Caco-2 (cell line): Measurements from ENCODE around the gene BOD1. TPM values are rescaled to one million over a fixed set of nuclear protein-coding genes. Genes with fewer than 3 reads are reported as not detected.
A peak's percentile ranks its signal among the peaks of the same experiment; 100 is the strongest.

Experiments
- BruUV-seq: library from RNA; stranded (reverse); fragments of 400-500 nt; replicated peaks from 2 replicates; lab custom pipeline; 2021; lab: Mats Ljungman, UMichigan
- CTCF ChIA-PET: fragments of 300-600 bp; sonication (Branson Sonifier 250); formaldehyde crosslinking; loops from one replicate; lab custom pipeline; 2022; ENCODE audit warnings: antibody characterized with exemption; lab: Charles Lee
- POLR2A ChIA-PET: fragments of 300-600 bp; sonication (Branson Sonifier 250); formaldehyde crosslinking; loops from one replicate; lab custom pipeline; 2022; ENCODE audit warnings: antibody characterized with exemption; lab: Charles Lee
- DNase-seq, 2 experiments: peaks; one replicate each; pipeline versions ENCODE4 v3.0.0 to v3.0.0-alpha.2; 2020 to 2022
- H3K27me3 ChIP-seq: replicated peaks from 2 replicates; pipeline ENCODE4 v1.6.0; 2011; ENCODE audit warnings: low read length; ENCODE audit not compliant: control insufficient read depth, insufficient read depth
- H3K36me3 ChIP-seq: 2 replicates; pipeline ENCODE4 v1.5.1; 2011; ENCODE audit warnings: low read length; ENCODE audit not compliant: control insufficient read depth, insufficient read depth
- H3K4me1 ChIP-seq: fragments of 250-450 bp; sonication (Bioruptor Pico); 2 replicates; pipeline ENCODE4 v1.5.1; 2020; ENCODE audit warnings: mild to moderate bottlenecking
- H3K4me3 ChIP-seq: 2 replicates; pipeline ENCODE4 v1.5.1; 2011; ENCODE audit warnings: low read depth, mild to moderate bottlenecking, control low read depth, low read length
- H3K9me3 ChIP-seq: fragments of 250-450 bp; sonication (Bioruptor Pico); 2 replicates; pipeline ENCODE4 v1.5.1; 2020; ENCODE audit warnings: mild to moderate bottlenecking, moderate library complexity
- H3K27ac Mint-ChIP-seq: one replicate; pipeline ENCODE4 v1.8.0; 2022; ENCODE audit warnings: mixed read lengths; ENCODE audit not compliant: unreplicated experiment
- H3K27me3 Mint-ChIP-seq: one replicate; pipeline ENCODE4 v1.8.0; 2022; ENCODE audit warnings: mixed read lengths; ENCODE audit not compliant: insufficient read depth, unreplicated experiment
- H3K36me3 Mint-ChIP-seq: one replicate; pipeline ENCODE4 v1.8.0; 2022; ENCODE audit warnings: mild to moderate bottlenecking, mixed read lengths; ENCODE audit not compliant: insufficient read depth, unreplicated experiment
- H3K4me1 Mint-ChIP-seq: one replicate; pipeline ENCODE4 v1.8.0; 2022; ENCODE audit warnings: low read depth, mixed read lengths; ENCODE audit not compliant: unreplicated experiment
- H3K4me3 Mint-ChIP-seq: one replicate; pipeline ENCODE4 v1.8.0; 2022; ENCODE audit warnings: mild to moderate bottlenecking, moderate library complexity, mixed read lengths; ENCODE audit not compliant: unreplicated experiment
- H3K9me3 Mint-ChIP-seq: one replicate; pipeline ENCODE4 v1.8.0; 2022; ENCODE audit warnings: mixed read lengths; ENCODE audit not compliant: unreplicated experiment
- intact Hi-C: fragments of 100-400 bp; cut with micrococcal nuclease; formaldehyde crosslinking; loops from one replicate; pipeline ENCODE4 v1.10.0; 2022; ENCODE audit not compliant: unreplicated experiment
- total RNA-seq: library from RNA; stranded (reverse); gene quantifications from 2 replicates; pipeline ENCODE4 v1.2.3, GENCODE V29; 2022
- TF ChIP-seq, protein P1 (sequence below), 2 experiments: fragments of 200-600 bp in 1 of 2; IDR thresholded peaks; 1 replicate in 1 of 2; 2 replicates in 1 of 2; pipeline versions ENCODE4 v1.5.1 to v1.8.0; 2011 to 2022; ENCODE audit warnings: antibody characterized with exemption in 1 of 2, control low read depth in 1 of 2, inconsistent platforms in 1 of 2, low read depth in 1 of 2, low read length in 1 of 2, mild to moderate bottlenecking in 1 of 2, moderate library complexity in 1 of 2; ENCODE audit not compliant: insufficient read depth in 1 of 2, severe bottlenecking in 1 of 2, unreplicated experiment in 1 of 2

Gene BOD1
- total RNA-seq, 1 experiment from 2014 or later = 120 TPM

- H3K9me3 Mint-ChIP-seq = no peaks in the 10 kb centered on the region
- H3K4me3 ChIP-seq = no peak overlapping the region
- H3K4me3 Mint-ChIP-seq = no peak overlapping the region
- H3K27ac Mint-ChIP-seq = peak overlapping the region; percentile 89
- H3K36me3 ChIP-seq = no peaks in the 10 kb centered on the region
- BruUV-seq = no TSS peak
- POLR2A ChIA-PET = no interaction called here
- H3K27me3 Mint-ChIP-seq = no peaks in the 10 kb centered on the region
- DNase-seq = no peak
- intact Hi-C loops = no loop called here
- no peaks in the 10 kb centered on the region for H3K9me3 ChIP-seq
- no peaks in the 10 kb centered on the region for H3K27me3 ChIP-seq
- peaks cover 26% of the 10 kb centered on the region for H3K4me1 ChIP-seq
- H3K36me3 Mint-ChIP-seq = no peaks in the 10 kb centered on the region
- TF ChIP-seq, protein P1, sequence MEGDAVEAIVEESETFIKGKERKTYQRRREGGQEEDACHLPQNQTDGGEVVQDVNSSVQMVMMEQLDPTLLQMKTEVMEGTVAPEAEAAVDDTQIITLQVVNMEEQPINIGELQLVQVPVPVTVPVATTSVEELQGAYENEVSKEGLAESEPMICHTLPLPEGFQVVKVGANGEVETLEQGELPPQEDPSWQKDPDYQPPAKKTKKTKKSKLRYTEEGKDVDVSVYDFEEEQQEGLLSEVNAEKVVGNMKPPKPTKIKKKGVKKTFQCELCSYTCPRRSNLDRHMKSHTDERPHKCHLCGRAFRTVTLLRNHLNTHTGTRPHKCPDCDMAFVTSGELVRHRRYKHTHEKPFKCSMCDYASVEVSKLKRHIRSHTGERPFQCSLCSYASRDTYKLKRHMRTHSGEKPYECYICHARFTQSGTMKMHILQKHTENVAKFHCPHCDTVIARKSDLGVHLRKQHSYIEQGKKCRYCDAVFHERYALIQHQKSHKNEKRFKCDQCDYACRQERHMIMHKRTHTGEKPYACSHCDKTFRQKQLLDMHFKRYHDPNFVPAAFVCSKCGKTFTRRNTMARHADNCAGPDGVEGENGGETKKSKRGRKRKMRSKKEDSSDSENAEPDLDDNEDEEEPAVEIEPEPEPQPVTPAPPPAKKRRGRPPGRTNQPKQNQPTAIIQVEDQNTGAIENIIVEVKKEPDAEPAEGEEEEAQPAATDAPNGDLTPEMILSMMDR (IDR thresholded peaks at IDR 0.05; ENCODE audit: insufficient read depth in 1 of 2, low read depth in 1 of 2, low read length in 1 of 2, severe bottlenecking in 1 of 2, unreplicated experiment in 1 of 2) = no peak
- peaks cover 20% of the 10 kb centered on the region for H3K4me1 Mint-ChIP-seq
- CTCF ChIA-PET = no interaction called here
Measured at GRCh38 chr5:173643964-173644363, 27.5 kb upstream of the BOD1 start.

DNA sequence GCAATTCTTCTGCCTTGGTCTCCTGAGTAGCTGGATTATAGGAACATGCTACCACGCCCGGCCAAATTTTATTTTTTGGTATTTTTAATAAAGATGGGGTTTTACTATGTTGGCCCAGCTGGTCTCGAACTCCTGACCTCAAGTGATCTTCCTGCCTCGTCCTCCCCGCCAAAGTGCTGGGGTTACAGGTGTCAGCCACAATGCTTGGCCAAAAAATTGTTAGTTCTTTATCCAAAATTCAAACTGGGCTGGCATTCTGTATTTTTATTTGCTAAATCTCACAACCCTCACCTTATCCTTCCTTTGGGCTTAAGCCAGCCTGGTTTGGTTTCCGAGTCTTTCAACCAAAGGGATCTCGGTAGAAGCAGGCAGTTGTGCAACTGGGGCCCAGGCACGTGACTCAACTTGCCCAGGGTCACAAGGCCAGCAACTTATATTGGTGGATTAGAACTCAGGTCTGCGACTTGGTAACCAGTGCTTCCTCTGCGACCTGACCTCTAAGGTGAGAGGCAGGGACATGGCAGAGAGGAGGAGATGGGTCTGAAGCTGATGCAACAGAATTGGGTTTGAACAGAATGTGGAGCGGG lies 26.5 kb upstream of the BOD1 start:
- Mint-ChIP-seq H3K36me3 (no peaks in the 10 kb centered on the region), H3K4me1 (peaks cover 20% of the 10 kb centered on the region), H3K4me3 (no peak overlapping the region), H3K27me3 (no peaks in the 10 kb centered on the region), H3K27ac (peak overlapping the region; percentile 89), H3K9me3 (no peaks in the 10 kb centered on the region)
- Histone ChIP-seq H3K4me3 (no peak overlapping the region), H3K4me1 (peaks cover 26% of the 10 kb centered on the region), H3K27me3 (no peaks in the 10 kb centered on the region), H3K36me3 (no peaks in the 10 kb centered on the region), H3K9me3 (no peaks in the 10 kb centered on the region)
- intact Hi-C loops = no loop called here
- TF ChIP-seq, protein P1 (IDR thresholded peaks at IDR 0.05; ENCODE audit: insufficient read depth in 1 of 2, low read depth in 1 of 2, low read length in 1 of 2, severe bottlenecking in 1 of 2, unreplicated experiment in 1 of 2) = no peak
- POLR2A ChIA-PET = interaction anchor here (0.7 kb wide), 1 partner anchor 506 kb away, joined by 7 read pairs; no protein-coding TSS in a partner anchor
- CTCF ChIA-PET = no interaction called here
- no peak for DNase-seq
- BruUV-seq = no TSS peak

DNA sequence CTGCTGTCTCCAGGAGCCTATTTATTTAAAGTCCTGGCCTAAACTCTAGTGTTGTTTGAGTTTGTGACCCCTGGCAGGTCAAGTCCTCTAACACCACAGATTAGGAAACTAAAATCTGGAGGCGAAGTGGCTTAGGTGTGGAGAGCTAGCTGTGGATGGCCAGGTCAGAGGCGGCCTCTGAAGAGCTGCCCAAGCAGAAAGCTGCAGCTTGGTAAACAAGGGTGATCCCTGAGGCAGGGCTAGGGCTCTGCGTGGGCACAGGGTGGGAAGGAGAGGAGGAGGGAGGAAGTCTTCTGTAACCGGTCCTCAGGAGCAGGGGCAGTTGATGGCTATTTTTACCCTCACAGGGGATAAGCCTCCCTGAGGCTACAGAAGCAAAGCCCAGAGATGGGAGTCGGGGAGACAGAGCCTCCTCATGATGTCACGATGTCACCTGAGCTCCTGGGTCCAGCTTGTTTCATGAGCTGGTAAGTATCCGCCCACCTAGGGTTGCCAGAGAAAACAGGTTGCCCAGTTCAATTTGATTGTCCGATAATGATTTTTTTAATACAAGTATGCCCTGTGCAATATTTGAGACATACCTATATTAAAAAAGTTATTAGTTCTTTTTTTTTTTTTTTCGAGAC lies 25.9 kb upstream of the BOD1 start:
- Mint-ChIP-seq H3K27me3 (no peaks in the 10 kb centered on the region), H3K4me3 (no peak overlapping the region), H3K27ac (no peak overlapping the region), H3K4me1 (peaks cover 20% of the 10 kb centered on the region), H3K9me3 (no peaks in the 10 kb centered on the region), H3K36me3 (no peaks in the 10 kb centered on the region)
- no peaks in the 10 kb centered on the region for H3K36me3 ChIP-seq
- ChIA-PET CTCF (no interaction called here), POLR2A (interaction anchor here (0.7 kb wide), 1 partner anchor 507 kb away, joined by 7 read pairs; no protein-coding TSS in a partner anchor)
- H3K27me3 ChIP-seq = no peaks in the 10 kb centered on the region
- DNase-seq = no peak
- no peak overlapping the region for H3K4me3 ChIP-seq
- BruUV-seq = no TSS peak
- H3K9me3 ChIP-seq = no peaks in the 10 kb centered on the region
- H3K4me1 ChIP-seq = peaks cover 26% of the 10 kb centered on the region
- TF ChIP-seq, protein P1 (IDR thresholded peaks at IDR 0.05; ENCODE audit: insufficient read depth in 1 of 2, low read depth in 1 of 2, low read length in 1 of 2, severe bottlenecking in 1 of 2, unreplicated experiment in 1 of 2) = no peak
- intact Hi-C loops = no loop called here
